Keratinocyte (primary cell): Measurements from ENCODE around the gene SMR3A.

Experiments
- CTCF ChIP-seq, 3 experiments: IDR thresholded peaks in 1 of 3; conservative IDR thresholded peaks in 1 of 3; optimal IDR thresholded peaks in 1 of 3; 2 replicates in 2 of 3; 3 replicates in 1 of 3; pipeline versions ENCODE3 to v1.5.1; 2011; ENCODE audit warnings: low read length in 3 of 3, mild to moderate bottlenecking in 3 of 3, moderate library complexity in 2 of 3, control low read depth in 1 of 3, inconsistent platforms in 1 of 3; ENCODE audit not compliant: insufficient read depth in 2 of 3; ENCODE audit errors: extremely low read depth in 1 of 3
- EZH2 ChIP-seq: IDR thresholded peaks from one replicate; pipeline ENCODE4 v1.6.1; 2012; ENCODE audit warnings: inconsistent platforms, mild to moderate bottlenecking, low read length, moderate library complexity

GRCh38 chr4:70315928-70316327 is 44.6 kb upstream of the SMR3A start:
- TF ChIP-seq CTCF (optimal IDR thresholded peaks at IDR 0.05 in 1 of 3, IDR thresholded peaks at IDR 0.05 in 1 of 3, conservative IDR thresholded peaks at IDR 0.05 in 1 of 3; ENCODE audit: extremely low read depth in 1 of 3, insufficient read depth in 2 of 3, low read length in 3 of 3): no peak
- no peak for TF ChIP-seq EZH2
